ENCODE measurements around the gene SLC24A4. TPM values are rescaled to one million over a fixed set of nuclear protein-coding genes. Genes with fewer than 3 reads are reported as not detected.

The SLC24A4 gene
- total RNA-seq, 1 experiment from 2014 or later: not detected

- no peak overlapping the region for H3K27ac ChIP-seq (ENCODE audit: low read depth, low read length)
- H3K79me2 ChIP-seq (ENCODE audit: insufficient read depth, low read length): no peaks in the 10 kb centered on the region
- intact Hi-C loops (cut with micrococcal nuclease): loop anchor here (10.0 kb wide), 1 partner anchor 222 kb away; no protein-coding TSS in a partner anchor
- TF ChIP-seq TCF7L2 (IDR thresholded peaks at IDR 0.05; ENCODE audit: borderline replicate concordance, extremely low read depth, insufficient read depth, insufficient read length) (no peak), MAX (IDR thresholded peaks at IDR 0.05) (no peak), POLR2AphosphoS5 (IDR thresholded peaks at IDR 0.05; ENCODE audit: low read depth, low read length) (no peak), CTCF (IDR thresholded peaks at IDR 0.05 in 2 of 3, conservative IDR thresholded peaks at IDR 0.05 in 1 of 3; ENCODE audit: borderline replicate concordance in 1 of 3, insufficient read depth in 1 of 3, low read depth in 2 of 3, low read length in 2 of 3) (no peak), SIN3A (IDR thresholded peaks at IDR 0.05; ENCODE audit: low read depth) (no peak), JUND (IDR thresholded peaks at IDR 0.05) (no peak), YY1 (IDR thresholded peaks at IDR 0.05; ENCODE audit: extremely low read depth, insufficient replicate concordance, low read depth, low read length) (no peak), RAD21 (IDR thresholded peaks at IDR 0.05; ENCODE audit: low read depth) (no peak), EZH2 (IDR thresholded peaks at IDR 0.05) (no peak), ATF3 (IDR thresholded peaks at IDR 0.05) (no peak), EGR1 (IDR thresholded peaks at IDR 0.05; ENCODE audit: low read depth) (no peak), CEBPB (IDR thresholded peaks at IDR 0.05; ENCODE audit: low read depth) (no peak), CBX3 (IDR thresholded peaks at IDR 0.05; ENCODE audit: low read depth) (no peak), FOSL1 (IDR thresholded peaks at IDR 0.05; ENCODE audit: low read depth) (no peak), SRF (IDR thresholded peaks at IDR 0.05; ENCODE audit: low read depth) (no peak), ZBTB33 (IDR thresholded peaks at IDR 0.05; ENCODE audit: extremely low read depth, insufficient replicate concordance, low read length) (no peak), ZNF274 (IDR thresholded peaks at IDR 0.05; ENCODE audit: low read depth, low read length) (no peak)
- no peaks in the 10 kb centered on the region for H3K4me1 ChIP-seq (ENCODE audit: control insufficient read depth in 1 of 2, insufficient read depth in 2 of 2, low read length in 2 of 2)
- no peak overlapping the region for H3K9ac ChIP-seq (ENCODE audit: low read length)
- BruUV-seq (replicated peaks): no TSS peak
- H3K9me3 ChIP-seq (ENCODE audit: control insufficient read depth in 1 of 2, insufficient read depth in 1 of 2, low read depth in 1 of 2, low read length in 2 of 2): no peaks in the 10 kb centered on the region
- H3K9me2 ChIP-seq (ENCODE audit: insufficient read depth): no peaks in the 10 kb centered on the region
- H4K20me1 ChIP-seq (ENCODE audit: insufficient read depth): no peaks in the 10 kb centered on the region
- RAD21 ChIA-PET (ENCODE audit: low non-redundant PET in 1 of 2, low total read pairs in 2 of 2, uncharacterized antibody in 2 of 2, unreplicated experiment in 2 of 2): no interaction called here
- no peaks in the 10 kb centered on the region for H3K36me3 ChIP-seq (ENCODE audit: control insufficient read depth in 1 of 2, insufficient read depth in 2 of 2, low read length in 2 of 2)
- ATAC-seq: no peak
- no peak overlapping the region for H3K4me2 ChIP-seq (ENCODE audit: low read length)
- no peak overlapping the region for H2AFZ ChIP-seq (ENCODE audit: low read depth, low read length, poor library complexity, severe bottlenecking)
- DNase-seq (ENCODE audit: low read depth, low spot score): no peak
- CTCF ChIA-PET: no interaction called here
- no peak overlapping the region for H3K4me3 ChIP-seq (replicated peaks in 1 of 2; ENCODE audit: low read depth in 1 of 2, low read length in 2 of 2)
- peaks cover 5% of the 10 kb centered on the region for H3K27me3 ChIP-seq (ENCODE audit: insufficient read depth, low read length)
- POLR2A ChIA-PET: no interaction called here
Measured at GRCh38 chr14:92356677-92357076, 33.7 kb downstream of the SLC24A4 start.
